ENCODE data around the gene RELA.

- TF ChIP-seq, protein P1, sequence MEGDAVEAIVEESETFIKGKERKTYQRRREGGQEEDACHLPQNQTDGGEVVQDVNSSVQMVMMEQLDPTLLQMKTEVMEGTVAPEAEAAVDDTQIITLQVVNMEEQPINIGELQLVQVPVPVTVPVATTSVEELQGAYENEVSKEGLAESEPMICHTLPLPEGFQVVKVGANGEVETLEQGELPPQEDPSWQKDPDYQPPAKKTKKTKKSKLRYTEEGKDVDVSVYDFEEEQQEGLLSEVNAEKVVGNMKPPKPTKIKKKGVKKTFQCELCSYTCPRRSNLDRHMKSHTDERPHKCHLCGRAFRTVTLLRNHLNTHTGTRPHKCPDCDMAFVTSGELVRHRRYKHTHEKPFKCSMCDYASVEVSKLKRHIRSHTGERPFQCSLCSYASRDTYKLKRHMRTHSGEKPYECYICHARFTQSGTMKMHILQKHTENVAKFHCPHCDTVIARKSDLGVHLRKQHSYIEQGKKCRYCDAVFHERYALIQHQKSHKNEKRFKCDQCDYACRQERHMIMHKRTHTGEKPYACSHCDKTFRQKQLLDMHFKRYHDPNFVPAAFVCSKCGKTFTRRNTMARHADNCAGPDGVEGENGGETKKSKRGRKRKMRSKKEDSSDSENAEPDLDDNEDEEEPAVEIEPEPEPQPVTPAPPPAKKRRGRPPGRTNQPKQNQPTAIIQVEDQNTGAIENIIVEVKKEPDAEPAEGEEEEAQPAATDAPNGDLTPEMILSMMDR (tag by site-specific recombination; IDR thresholded peaks at IDR 0.05) = no peak
- TF ChIP-seq ZNF423 (tag by site-specific recombination; IDR thresholded peaks at IDR 0.05) = no peak
- TF ChIP-seq ZNF16 (tag by site-specific recombination; IDR thresholded peaks at IDR 0.05; ENCODE audit: low read depth) = no peak
- no peak for TF ChIP-seq ZSCAN30 (tag by site-specific recombination; IDR thresholded peaks at IDR 0.05)
- TF ChIP-seq ZNF561 (tag by site-specific recombination; IDR thresholded peaks at IDR 0.05; ENCODE audit: borderline replicate concordance) = no peak
- TF ChIP-seq, protein P2, sequence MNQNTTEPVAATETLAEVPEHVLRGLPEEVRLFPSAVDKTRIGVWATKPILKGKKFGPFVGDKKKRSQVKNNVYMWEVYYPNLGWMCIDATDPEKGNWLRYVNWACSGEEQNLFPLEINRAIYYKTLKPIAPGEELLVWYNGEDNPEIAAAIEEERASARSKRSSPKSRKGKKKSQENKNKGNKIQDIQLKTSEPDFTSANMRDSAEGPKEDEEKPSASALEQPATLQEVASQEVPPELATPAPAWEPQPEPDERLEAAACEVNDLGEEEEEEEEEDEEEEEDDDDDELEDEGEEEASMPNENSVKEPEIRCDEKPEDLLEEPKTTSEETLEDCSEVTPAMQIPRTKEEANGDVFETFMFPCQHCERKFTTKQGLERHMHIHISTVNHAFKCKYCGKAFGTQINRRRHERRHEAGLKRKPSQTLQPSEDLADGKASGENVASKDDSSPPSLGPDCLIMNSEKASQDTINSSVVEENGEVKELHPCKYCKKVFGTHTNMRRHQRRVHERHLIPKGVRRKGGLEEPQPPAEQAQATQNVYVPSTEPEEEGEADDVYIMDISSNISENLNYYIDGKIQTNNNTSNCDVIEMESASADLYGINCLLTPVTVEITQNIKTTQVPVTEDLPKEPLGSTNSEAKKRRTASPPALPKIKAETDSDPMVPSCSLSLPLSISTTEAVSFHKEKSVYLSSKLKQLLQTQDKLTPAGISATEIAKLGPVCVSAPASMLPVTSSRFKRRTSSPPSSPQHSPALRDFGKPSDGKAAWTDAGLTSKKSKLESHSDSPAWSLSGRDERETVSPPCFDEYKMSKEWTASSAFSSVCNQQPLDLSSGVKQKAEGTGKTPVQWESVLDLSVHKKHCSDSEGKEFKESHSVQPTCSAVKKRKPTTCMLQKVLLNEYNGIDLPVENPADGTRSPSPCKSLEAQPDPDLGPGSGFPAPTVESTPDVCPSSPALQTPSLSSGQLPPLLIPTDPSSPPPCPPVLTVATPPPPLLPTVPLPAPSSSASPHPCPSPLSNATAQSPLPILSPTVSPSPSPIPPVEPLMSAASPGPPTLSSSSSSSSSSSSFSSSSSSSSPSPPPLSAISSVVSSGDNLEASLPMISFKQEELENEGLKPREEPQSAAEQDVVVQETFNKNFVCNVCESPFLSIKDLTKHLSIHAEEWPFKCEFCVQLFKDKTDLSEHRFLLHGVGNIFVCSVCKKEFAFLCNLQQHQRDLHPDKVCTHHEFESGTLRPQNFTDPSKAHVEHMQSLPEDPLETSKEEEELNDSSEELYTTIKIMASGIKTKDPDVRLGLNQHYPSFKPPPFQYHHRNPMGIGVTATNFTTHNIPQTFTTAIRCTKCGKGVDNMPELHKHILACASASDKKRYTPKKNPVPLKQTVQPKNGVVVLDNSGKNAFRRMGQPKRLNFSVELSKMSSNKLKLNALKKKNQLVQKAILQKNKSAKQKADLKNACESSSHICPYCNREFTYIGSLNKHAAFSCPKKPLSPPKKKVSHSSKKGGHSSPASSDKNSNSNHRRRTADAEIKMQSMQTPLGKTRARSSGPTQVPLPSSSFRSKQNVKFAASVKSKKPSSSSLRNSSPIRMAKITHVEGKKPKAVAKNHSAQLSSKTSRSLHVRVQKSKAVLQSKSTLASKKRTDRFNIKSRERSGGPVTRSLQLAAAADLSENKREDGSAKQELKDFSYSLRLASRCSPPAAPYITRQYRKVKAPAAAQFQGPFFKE (tag by site-specific recombination; IDR thresholded peaks at IDR 0.05; ENCODE audit: borderline replicate concordance) = no peak
- no peak for TF ChIP-seq ZNF626 (tag by site-specific recombination; IDR thresholded peaks at IDR 0.05)
- TF ChIP-seq, protein P3, sequence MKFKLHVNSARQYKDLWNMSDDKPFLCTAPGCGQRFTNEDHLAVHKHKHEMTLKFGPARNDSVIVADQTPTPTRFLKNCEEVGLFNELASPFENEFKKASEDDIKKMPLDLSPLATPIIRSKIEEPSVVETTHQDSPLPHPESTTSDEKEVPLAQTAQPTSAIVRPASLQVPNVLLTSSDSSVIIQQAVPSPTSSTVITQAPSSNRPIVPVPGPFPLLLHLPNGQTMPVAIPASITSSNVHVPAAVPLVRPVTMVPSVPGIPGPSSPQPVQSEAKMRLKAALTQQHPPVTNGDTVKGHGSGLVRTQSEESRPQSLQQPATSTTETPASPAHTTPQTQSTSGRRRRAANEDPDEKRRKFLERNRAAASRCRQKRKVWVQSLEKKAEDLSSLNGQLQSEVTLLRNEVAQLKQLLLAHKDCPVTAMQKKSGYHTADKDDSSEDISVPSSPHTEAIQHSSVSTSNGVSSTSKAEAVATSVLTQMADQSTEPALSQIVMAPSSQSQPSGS (tag by site-specific recombination; IDR thresholded peaks at IDR 0.05; ENCODE audit: low read depth) = no peak
- TF ChIP-seq ZNF121 (tag by site-specific recombination; IDR thresholded peaks at IDR 0.05) = no peak
These were observed 10.9 kb downstream of the RELA start for GRCh38 chr11:65651589-65652510.

Data from HEK293 (cell line).